Activated CD4-positive, alpha-beta T cell treated with anti-CD3 and anti-CD28 coated beads, Interleukin-10, Interleukin-2, amounts not matched to agents 100 ng/mL and 50 ng/mL, durations not matched to agents 16 hours and 8 hours (primary cell): ENCODE data around the gene CHCHD6.
A peak's percentile ranks its signal among the peaks of the same experiment; 100 is the strongest.

ENCODE experiments used
- DNase-seq: peaks from one replicate; pipeline ENCODE4 v3.0.0-alpha.2; 2020

Gene CHCHD6

GRCh38 chr3:126928921-126929474, 225.0 kb downstream of the CHCHD6 start:
- no peak for DNase-seq

GRCh38 chr3:126930936-126931600, 227.0 kb downstream of the CHCHD6 start:
- DNase-seq = no peak

GRCh38 chr3:126931806-126932187, 227.8 kb downstream of the CHCHD6 start:
- no peak for DNase-seq

DNA sequence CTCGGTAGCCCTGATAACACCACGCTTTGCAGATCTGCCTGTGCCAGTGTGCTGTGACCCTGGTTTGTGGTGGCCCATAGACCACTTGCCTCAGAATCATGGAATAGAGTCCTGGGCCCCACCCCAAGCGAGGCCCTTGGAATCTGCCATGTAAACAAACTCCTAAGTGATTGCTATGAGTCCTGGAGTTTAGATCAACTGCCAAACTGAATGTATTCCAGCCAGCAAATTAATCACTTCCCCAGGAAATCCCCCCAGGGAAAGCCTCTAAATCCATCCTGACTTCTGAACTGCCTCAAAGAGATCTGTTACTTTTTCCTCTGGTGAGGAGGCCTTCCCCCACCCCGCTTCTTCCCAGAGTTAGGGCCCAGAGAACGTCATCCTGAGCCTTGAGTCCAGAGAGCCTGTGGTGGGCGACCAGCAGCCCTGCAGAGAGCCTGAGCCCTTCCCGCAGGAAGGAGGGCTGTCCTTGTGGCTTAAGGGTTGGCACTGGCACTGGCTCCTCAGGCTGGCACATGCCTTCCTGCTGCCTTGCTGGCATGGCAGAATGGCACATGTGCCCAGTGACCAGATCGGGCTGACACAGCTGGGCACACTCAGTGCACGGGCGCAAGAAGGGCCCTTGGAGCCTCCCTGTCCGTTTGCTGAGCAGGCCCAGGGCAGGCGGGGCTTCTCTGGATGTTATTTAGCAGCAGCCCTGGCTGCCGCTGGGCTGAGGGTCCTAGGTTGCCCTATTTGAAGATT, 228.3 kb downstream of the CHCHD6 start:
- DNase-seq = no peak

DNA sequence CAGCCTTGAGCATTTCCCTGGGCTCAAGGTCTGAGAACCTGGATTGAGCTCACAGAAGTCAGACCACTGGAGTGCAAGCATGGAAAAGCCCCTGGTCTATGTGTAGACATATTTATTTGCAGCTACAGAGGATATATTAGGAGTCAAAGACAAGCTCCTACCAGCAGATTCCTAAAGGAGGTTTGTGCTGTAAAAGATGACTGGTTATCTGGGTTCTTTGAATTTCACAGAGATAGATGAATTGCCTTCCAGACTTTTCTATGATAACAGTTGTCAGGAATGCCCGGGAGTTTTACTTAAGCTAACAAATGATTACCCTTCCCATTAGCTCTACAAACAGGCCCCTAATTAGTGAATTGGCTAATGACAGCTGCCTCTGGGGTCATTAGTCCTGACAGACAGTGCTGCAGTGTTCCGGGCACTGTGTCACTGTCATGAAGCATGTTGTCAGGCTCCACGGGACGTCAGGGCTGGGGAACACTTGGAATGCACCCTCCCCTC, 230.0 kb downstream of the CHCHD6 start:
- DNase-seq = no peak

DNA sequence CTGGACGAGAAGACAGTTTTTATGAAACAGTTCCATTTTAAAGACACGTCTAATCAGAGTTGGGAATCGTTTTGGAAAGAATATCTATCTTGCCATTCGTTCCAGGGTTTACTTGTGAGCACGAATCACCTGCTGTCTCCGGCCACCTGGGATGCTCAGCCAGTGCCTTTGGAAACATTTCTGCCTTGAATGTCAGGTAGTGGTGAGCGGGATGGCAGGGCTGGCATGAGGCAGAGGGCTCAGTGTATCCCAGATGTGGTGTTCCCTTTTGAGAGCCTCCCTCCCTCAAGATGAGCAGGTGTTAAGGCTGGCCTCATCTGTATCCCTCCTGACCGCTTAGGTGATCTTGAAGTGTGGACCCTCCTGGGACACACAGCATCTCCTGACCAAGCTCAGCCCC, 231.0 kb downstream of the CHCHD6 start:
- no peak for DNase-seq

DNA sequence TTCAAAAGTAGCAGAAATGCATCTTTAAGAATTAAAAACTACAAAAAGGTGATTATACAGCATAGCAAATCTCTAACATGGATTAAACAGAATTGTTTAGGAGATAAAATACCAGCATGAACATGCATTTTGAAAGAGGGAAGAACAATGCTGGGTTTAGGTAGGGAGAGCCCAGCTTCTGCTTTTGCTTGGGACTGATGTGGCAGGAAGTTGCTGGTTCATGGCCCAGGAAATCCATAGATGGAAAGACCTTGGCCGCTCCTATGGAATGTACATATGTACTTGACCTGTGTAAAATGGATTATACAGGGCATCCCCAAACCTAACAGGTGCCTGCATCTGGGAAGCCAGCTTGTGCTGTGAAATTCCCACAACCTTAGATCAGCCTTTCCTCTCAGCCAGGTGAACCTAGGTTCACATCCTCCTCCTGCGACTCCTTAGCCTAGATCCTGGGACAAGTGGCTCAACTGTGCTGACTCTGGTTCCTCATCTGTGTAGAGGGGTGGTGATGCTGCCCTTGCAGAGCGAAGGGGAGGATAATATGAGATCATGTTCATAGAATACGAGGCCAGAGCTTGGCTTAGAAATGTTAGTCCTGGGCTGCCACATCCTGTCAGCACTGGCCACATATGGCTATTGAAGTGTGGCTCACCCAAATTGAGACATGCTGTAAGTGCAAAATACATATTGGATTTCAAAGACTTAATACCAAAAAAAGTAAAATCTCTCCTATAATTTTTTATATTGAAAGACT, 231.9 kb downstream of the CHCHD6 start:
- DNase-seq = no peak

- DNase-seq = no peak
Observed at GRCh38 chr3:126936853-126937425, 232.9 kb downstream of the CHCHD6 start.

DNA sequence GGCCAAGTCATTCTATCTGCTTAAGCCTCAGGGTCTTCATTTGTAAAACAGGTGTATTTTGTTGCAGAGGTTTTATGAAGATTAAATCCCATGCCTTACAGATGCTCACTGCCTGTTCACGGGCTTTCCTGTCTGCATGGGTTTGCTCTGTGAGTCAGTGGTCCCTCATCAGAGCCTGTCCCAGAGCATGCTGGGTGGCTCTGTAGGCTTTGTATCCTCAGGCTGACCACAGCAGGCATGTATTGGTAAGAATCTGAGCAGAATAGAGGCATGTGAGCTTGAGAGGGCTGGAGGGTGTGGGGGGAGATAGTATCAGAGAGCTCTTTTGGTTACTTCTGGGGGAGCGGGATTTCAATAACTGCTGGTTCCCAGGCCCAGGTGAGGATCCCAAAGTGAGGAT, 233.5 kb downstream of the CHCHD6 start:
- no peak for DNase-seq

GRCh38 chr3:126937973-126938372, 233.9 kb downstream of the CHCHD6 start:
- DNase-seq = no peak

DNA sequence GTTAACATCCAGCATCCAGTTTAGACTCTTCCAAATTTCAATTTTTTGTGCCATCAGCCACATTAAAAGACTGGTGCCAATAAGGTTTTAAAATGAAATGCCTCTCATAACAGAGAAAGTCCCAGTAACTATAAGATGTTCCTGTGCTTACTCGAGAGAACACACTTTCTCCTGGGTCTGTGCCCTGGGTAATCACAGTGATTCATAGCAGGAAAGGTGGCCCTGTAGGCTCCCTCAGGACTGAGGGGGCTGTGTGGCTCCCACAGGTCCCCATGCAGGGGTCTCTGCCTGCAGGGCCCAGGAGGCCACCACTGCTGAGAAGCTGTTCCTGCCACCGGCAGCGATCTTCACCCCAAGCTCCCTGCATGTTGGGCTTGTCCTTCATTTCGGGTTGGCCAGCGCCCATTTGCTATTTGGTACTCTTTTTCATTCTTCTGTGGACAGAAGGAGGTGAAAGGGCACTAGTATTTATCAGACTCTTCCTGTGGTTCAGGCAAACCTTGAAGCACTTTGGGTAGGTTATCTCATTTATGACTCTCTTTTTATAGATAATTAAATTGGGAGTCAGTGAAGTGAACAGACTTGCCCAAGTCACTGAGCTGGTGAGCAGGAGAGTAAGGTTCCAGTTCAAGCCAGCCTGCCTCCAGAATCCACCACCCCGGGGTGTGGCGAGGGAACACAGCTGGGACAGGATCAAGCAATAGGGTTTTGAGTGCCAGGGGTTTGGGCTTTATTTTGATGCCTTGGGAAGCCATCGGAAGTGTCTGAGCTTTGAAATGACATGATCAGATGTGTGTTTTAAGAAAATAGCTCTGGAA, 234.7 kb downstream of the CHCHD6 start:
- DNase-seq = no peak

DNA sequence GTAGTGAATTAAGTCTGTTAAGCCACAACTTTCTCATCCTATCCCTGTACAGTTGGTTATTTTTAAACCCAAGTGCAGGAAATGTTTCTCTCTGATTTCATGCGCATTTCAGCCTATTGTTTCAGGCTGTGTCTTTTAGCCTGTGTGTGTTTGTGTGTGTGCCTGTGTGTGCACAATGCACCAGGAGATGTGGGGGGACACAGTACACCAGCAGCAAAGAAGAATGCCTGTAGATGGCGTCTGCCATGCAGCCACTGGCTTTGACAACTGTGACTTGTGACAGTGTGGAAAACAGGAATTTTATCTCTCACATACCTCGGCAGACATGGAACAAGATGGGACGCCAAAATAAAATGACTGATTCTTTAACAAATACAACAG, 235.3 kb downstream of the CHCHD6 start:
- DNase-seq = no peak

- DNase-seq = no peak
Observed at GRCh38 chr3:126939733-126940132, 235.7 kb downstream of the CHCHD6 start.

- DNase-seq = peak; percentile 13
Observed at GRCh38 chr3:126941721-126942270, 237.8 kb downstream of the CHCHD6 start.

GRCh38 chr3:126944089-126944965, 240.3 kb downstream of the CHCHD6 start:
- DNase-seq = no peak

GRCh38 chr3:126945171-126945721, 241.2 kb downstream of the CHCHD6 start:
- DNase-seq = no peak

GRCh38 chr3:126945891-126946290, 241.9 kb downstream of the CHCHD6 start:
- DNase-seq = no peak

- DNase-seq = no peak
Observed at GRCh38 chr3:126946405-126946804, 242.4 kb downstream of the CHCHD6 start.

GRCh38 chr3:126947429-126947828, 243.4 kb downstream of the CHCHD6 start:
- DNase-seq = no peak

DNA sequence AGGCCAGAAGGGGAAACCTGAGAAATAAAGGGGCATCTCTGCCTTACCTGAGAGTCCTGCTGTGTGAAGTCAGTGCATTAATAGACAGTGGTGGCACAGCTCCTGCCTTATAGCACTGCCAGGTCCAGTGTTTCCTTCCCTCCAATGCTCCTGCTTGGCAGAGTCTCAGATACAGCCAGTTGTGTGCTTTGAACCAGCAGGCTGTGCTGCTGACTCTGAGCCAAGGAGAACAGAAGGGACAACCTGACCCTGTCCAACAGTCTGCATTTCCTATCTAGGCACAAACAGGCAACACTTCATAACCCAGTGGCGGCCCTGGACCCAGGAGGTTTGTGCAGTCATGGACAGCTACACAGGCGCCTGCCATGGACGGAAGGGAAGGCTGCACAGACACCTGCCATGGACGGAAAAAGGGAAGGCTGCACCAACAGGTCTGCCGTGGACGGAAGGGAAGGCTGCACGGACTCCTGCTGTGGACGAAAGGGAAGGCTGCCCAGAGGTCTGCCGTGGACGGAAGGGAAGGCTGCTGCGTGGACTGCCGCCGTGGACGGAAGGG, 245.0 kb downstream of the CHCHD6 start:
- no peak for DNase-seq
